B cell (primary cell): ENCODE measurements around the gene GPR62. TPM values are rescaled to one million over a fixed set of nuclear protein-coding genes. Genes with fewer than 3 reads are reported as not detected.

Experiments
- ATAC-seq: fragments of 200-7000 bp; cut with Tn5 transposase; one replicate; pipeline ENCODE4 v1.10.0; 2021; ENCODE audit warnings: low read depth, mild to moderate bottlenecking, moderate number of reproducible peaks, moderate library complexity
- CTCF ChIA-PET: fragments of 350-600 bp; sonication (Branson Sonifier 250); formaldehyde crosslinking; loops from one replicate; lab custom pipeline; 2021; ENCODE audit warnings: antibody characterized with exemption, inconsistent platforms; lab: Charles Lee
- POLR2A ChIA-PET: fragments of 350-600 bp; sonication (Branson Sonifier 250); formaldehyde crosslinking; loops from one replicate; lab custom pipeline; 2021; ENCODE audit warnings: antibody characterized with exemption; lab: Charles Lee
- DNase-seq: peaks from one replicate; pipeline ENCODE4 v3.0.0; 2013
- H2AFZ ChIP-seq: 2 replicates; pipeline ENCODE4 v1.6.1; 2012; ENCODE audit warnings: mild to moderate bottlenecking, low read depth, low read length; ENCODE audit not compliant: insufficient read depth, poor library complexity, severe bottlenecking
- H3K27ac ChIP-seq, 2 donors: 1 replicate in 1 of 2; 2 replicates in 1 of 2; pipeline ENCODE4 v1.5.1; 2012 to 2013; ENCODE audit warnings: low read length in 2 of 2, mild to moderate bottlenecking in 2 of 2, moderate library complexity in 1 of 2
- H3K27me3 ChIP-seq, 4 experiments: fragments of 200-600 bp in 1 of 4; sonication (generic) in 1 of 4; replicated peaks in 1 of 4; 1 replicate in 2 of 4; 2 replicates in 2 of 4; pipeline versions ENCODE4 v1.6.1 to v1.7.0; 2013 to 2016; ENCODE audit warnings: low read length in 3 of 4, mild to moderate bottlenecking in 2 of 4, mixed read lengths in 1 of 4, moderate library complexity in 1 of 4; ENCODE audit not compliant: insufficient read depth in 4 of 4, control insufficient read depth in 3 of 4; ENCODE audit errors: control extremely low read depth in 1 of 4
- H3K36me3 ChIP-seq, 2 experiments: replicated peaks in 1 of 2; 1 replicate in 1 of 2; 2 replicates in 1 of 2; pipeline versions ENCODE4 v1.6.1 to v1.7.1; 2013; ENCODE audit warnings: low read length in 1 of 2; ENCODE audit not compliant: insufficient read depth in 2 of 2, control insufficient read depth in 1 of 2; ENCODE audit errors: control extremely low read depth in 1 of 2, extremely low read depth in 1 of 2
- H3K4me1 ChIP-seq, 2 donors: fragments of 200-600 bp in 1 of 2; sonication (generic) in 1 of 2; 1 replicate in 1 of 2; 2 replicates in 1 of 2; pipeline versions ENCODE4 v1.5.1 to v1.6.1; 2013 to 2017; ENCODE audit warnings: low read length in 2 of 2; ENCODE audit not compliant: control insufficient read depth in 2 of 2, insufficient read depth in 2 of 2
- H3K4me2 ChIP-seq: replicated peaks from 2 replicates; pipeline ENCODE3; 2012; ENCODE audit warnings: mild to moderate bottlenecking, low read depth, low read length; ENCODE audit not compliant: poor library complexity, severe bottlenecking
- H3K4me3 ChIP-seq, 5 experiments: fragments of 200-600 bp in 1 of 5; sonication (generic) in 1 of 5; 1 replicate in 3 of 5; 2 replicates in 2 of 5; pipeline versions ENCODE4 v1.5.1 to v1.7.0; 2011 to 2016; ENCODE audit warnings: low read length in 4 of 5, mild to moderate bottlenecking in 4 of 5, low read depth in 2 of 5, control low read depth in 1 of 5, moderate library complexity in 1 of 5; ENCODE audit not compliant: insufficient read depth in 1 of 5; ENCODE audit errors: control extremely low read depth in 1 of 5, extremely low read depth in 1 of 5
- H3K79me2 ChIP-seq: fragments of 200-600 bp; sonication (generic); one replicate; pipeline ENCODE4 v1.6.0; 2016; ENCODE audit warnings: low read length; ENCODE audit not compliant: control insufficient read depth, insufficient read depth
- H3K9ac ChIP-seq: fragments of 200-600 bp; sonication (generic); 2 replicates; pipeline ENCODE4 v1.6.1; 2017; ENCODE audit warnings: mild to moderate bottlenecking, low read length, moderate library complexity
- H3K9me3 ChIP-seq, 3 donors: one replicate each; pipeline versions ENCODE4 v1.6.1 to v1.7.1; 2013; ENCODE audit warnings: low read length in 2 of 3; ENCODE audit not compliant: control insufficient read depth in 2 of 3, insufficient read depth in 1 of 3; ENCODE audit errors: control extremely low read depth in 1 of 3
- H4K20me1 ChIP-seq: 2 replicates; pipeline ENCODE4 v1.6.0; 2012; ENCODE audit warnings: mild to moderate bottlenecking, low read length; ENCODE audit not compliant: insufficient read depth, control insufficient read depth, poor library complexity, severe bottlenecking
- H3K27ac Mint-ChIP-seq: one replicate; pipeline ENCODE4 v1.8.0; 2021; ENCODE audit warnings: mixed read lengths
- H3K27me3 Mint-ChIP-seq: one replicate; pipeline ENCODE4 v1.8.0; 2021; ENCODE audit warnings: mixed read lengths
- H3K4me1 Mint-ChIP-seq: one replicate; pipeline ENCODE4 v1.8.0; 2021; ENCODE audit warnings: mixed read lengths
- H3K4me3 Mint-ChIP-seq: one replicate; pipeline ENCODE4 v1.8.0; 2021; ENCODE audit warnings: mixed read lengths
- H3K9me3 Mint-ChIP-seq: one replicate; pipeline ENCODE4 v1.8.0; 2022; ENCODE audit warnings: mixed read lengths; ENCODE audit not compliant: insufficient read depth
- EZH2 ChIP-seq: IDR thresholded peaks from 2 replicates; pipeline ENCODE4 v1.6.1; 2012; ENCODE audit warnings: borderline replicate concordance, low read depth, mild to moderate bottlenecking, moderate library complexity, low read length; ENCODE audit not compliant: insufficient read depth, poor library complexity, severe bottlenecking
- WGBS: methylation state at CpG from one replicate; pipeline ENCODE4 v1.1.5; 2013; ENCODE audit warnings: missing lambda C conversion rate; ENCODE audit not compliant: insufficient coverage; 5-methylcytosine and 5-hydroxymethylcytosine counted together
- intact Hi-C: fragments of 100-400 bp; cut with micrococcal nuclease; formaldehyde crosslinking; loops from one replicate; pipeline ENCODE4 v1.10.0; 2022
- polyA plus RNA-seq: library from polyadenylated mRNA; depleted of rRNA; stranded (reverse); fragments of >200 nt; gene quantifications from 2 replicates; pipeline ENCODE4 v1.2.3, GENCODE V29; 2012
- total RNA-seq, 2 donors: library from RNA; stranded (reverse); fragments of 120-200 nt in 1 of 2; gene quantifications; 1 replicate in 1 of 2; 2 replicates in 1 of 2; pipeline versions ENCODE4 v1.2.3 to v1.2.4, GENCODE V29; 2013 to 2022
- TF ChIP-seq, protein P1 (sequence below): fragments of 200-600 bp; IDR thresholded peaks from one replicate; pipeline ENCODE4 v1.8.0; 2022; ENCODE audit warnings: antibody characterized with exemption, mild to moderate bottlenecking

The GPR62 gene
- total and polyA plus RNA-seq, 2 donors (not counting 1 experiment from before 2014, with no cell fraction given): not detected

DNA sequence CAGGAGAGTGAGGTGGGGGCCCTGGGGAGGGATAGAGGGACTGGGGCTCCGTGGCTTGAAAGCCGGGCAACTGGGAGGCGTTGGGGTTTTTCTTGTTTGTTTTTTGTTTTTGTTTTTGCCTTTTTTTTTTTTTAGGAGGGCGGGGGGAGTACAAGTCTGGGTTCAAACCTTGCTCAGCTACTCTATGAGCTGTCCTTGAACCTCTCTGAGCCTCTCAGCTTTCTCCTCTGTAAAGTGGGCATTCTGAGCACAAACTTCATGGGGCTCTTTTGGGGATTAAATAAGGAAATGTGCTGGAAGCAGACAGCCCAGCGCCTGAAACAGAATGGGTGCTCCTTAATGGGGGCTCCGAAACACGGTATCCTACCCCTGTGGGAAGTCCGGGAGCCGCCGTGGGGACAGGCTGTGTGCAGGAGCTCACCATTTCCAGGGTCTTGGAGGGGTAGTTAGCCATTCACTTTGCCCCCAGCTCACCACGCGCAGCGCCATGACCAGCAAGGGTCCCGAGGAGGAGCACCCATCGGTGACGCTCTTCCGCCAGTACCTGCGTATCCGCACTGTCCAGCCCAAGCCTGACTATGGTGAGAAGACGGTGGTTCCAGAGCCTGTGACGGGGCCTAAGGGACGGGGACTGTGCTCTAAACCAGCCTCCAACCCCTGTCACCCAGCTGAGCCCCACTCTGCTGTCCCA, 28.5 kb downstream of the GPR62 start:
- Histone ChIP-seq H2AFZ (peak overlapping the region; percentile 90), H3K4me2 (peak overlapping the region; percentile 88), H3K9ac (peak overlapping the region; percentile 77), H4K20me1 (no peaks in the 10 kb centered on the region), H3K4me1 (peaks cover 10 to 19% of the 10 kb centered on the region in 2 donors), H3K27me3 (no peaks in the 10 kb centered on the region), H3K36me3 (peaks cover 0 to 5% of the 10 kb centered on the region in 2 experiments), H3K9me3 (no peaks in the 10 kb centered on the region), H3K4me3 (peak overlapping the region in 4 of 5 experiments; percentile 58 to 68 (median 60)), H3K79me2 (peaks cover 17% of the 10 kb centered on the region), H3K27ac (peak overlapping the region; percentile 65 to 76)
- intact Hi-C loops: loop anchor here (1.0 kb wide), 3 partner anchors 9 to 74 kb away; partner anchors contain the start of genes ABHD14B and RPL29
- no peak for ATAC-seq
- ChIA-PET POLR2A (interaction anchor here (1.8 to 4.0 kb wide), 3 partner anchors 8 to 11 kb away, joined by 8 to 25 read pairs (median 22); partner anchors contain the start of genes ABHD14A, ABHD14B and RPL29), CTCF (interaction anchor here (0.7 to 4.0 kb wide), 10 partner anchors 8 to 543 kb away, joined by 3 to 29 read pairs (median 4); partner anchors contain the start of genes ABHD14A, ABHD14B, RPL29 and RRP9)
- Mint-ChIP-seq H3K4me3 (peak overlapping the region; percentile 92), H3K4me1 (peaks cover 17% of the 10 kb centered on the region), H3K9me3 (no peaks in the 10 kb centered on the region), H3K27me3 (no peaks in the 10 kb centered on the region), H3K27ac (peak overlapping the region; percentile 93)
- TF ChIP-seq EZH2: no peak
- TF ChIP-seq, protein P1, sequence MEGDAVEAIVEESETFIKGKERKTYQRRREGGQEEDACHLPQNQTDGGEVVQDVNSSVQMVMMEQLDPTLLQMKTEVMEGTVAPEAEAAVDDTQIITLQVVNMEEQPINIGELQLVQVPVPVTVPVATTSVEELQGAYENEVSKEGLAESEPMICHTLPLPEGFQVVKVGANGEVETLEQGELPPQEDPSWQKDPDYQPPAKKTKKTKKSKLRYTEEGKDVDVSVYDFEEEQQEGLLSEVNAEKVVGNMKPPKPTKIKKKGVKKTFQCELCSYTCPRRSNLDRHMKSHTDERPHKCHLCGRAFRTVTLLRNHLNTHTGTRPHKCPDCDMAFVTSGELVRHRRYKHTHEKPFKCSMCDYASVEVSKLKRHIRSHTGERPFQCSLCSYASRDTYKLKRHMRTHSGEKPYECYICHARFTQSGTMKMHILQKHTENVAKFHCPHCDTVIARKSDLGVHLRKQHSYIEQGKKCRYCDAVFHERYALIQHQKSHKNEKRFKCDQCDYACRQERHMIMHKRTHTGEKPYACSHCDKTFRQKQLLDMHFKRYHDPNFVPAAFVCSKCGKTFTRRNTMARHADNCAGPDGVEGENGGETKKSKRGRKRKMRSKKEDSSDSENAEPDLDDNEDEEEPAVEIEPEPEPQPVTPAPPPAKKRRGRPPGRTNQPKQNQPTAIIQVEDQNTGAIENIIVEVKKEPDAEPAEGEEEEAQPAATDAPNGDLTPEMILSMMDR: no peak
- 82% methylated on average over 21 of the region's 22 CpGs for WGBS
- DNase-seq: no peak

DNA sequence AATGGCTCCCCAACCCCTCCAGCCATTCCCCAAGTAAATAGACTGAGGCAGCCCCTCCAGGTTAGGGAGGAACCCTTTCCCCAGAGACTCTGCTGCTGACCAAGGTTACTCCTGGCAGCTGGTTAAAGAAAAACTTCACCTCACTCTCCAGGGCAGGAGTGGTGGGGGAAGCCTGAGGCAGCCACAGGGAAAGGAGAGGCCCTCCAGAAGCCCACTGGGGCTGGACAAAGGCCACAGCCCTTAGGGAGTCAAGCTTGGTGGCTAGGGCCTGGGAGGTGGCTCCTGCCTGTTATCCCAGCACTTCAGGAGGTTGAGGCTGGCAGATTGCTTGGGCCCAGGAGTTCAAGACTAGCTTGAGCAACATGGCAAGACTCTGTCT, 29.1 kb downstream of the GPR62 start:
- DNase-seq (no peak), ATAC-seq (no peak)
- Histone ChIP-seq H2AFZ (peak overlapping the region; percentile 90), H3K4me2 (no peak overlapping the region), H3K9me3 (no peaks in the 10 kb centered on the region), H3K4me1 (peaks cover 10 to 19% of the 10 kb centered on the region in 2 donors), H3K9ac (no peak overlapping the region), H3K27me3 (no peaks in the 10 kb centered on the region), H3K79me2 (peaks cover 14% of the 10 kb centered on the region), H4K20me1 (no peaks in the 10 kb centered on the region), H3K36me3 (peaks cover 0 to 5% of the 10 kb centered on the region in 2 experiments), H3K27ac (peak overlapping the region in 1 of 2 donors; percentile 76), H3K4me3 (no peak overlapping the region)
- no peak for TF ChIP-seq EZH2
- TF ChIP-seq, protein P1: no peak
- H3K27me3 Mint-ChIP-seq: no peaks in the 10 kb centered on the region
- H3K4me3 Mint-ChIP-seq: peak overlapping the region; percentile 65
- ChIA-PET POLR2A (interaction anchor here (2.5 to 4.0 kb wide), 2 partner anchors 10 to 11 kb away, joined by 22 to 25 read pairs; partner anchors contain the start of genes ABHD14A, ABHD14B and RPL29), CTCF (interaction anchor here (0.7 to 4.0 kb wide), 5 partner anchors 11 to 542 kb away, joined by 3 to 29 read pairs (median 6); partner anchors contain the start of genes ABHD14B and RPL29)
- H3K4me1 Mint-ChIP-seq: peaks cover 17% of the 10 kb centered on the region
- intact Hi-C loops: no loop called here
- no peaks in the 10 kb centered on the region for H3K9me3 Mint-ChIP-seq
- H3K27ac Mint-ChIP-seq: peak overlapping the region; percentile 93
